ENCODE measurements around the gene OR10H5.
"Not testable (repeated sequence)": the region's sequence is repeated elsewhere in the genome, so short reads cannot be mapped to it uniquely, and the experiment has no call there.

OR10H5 gene

DNA sequence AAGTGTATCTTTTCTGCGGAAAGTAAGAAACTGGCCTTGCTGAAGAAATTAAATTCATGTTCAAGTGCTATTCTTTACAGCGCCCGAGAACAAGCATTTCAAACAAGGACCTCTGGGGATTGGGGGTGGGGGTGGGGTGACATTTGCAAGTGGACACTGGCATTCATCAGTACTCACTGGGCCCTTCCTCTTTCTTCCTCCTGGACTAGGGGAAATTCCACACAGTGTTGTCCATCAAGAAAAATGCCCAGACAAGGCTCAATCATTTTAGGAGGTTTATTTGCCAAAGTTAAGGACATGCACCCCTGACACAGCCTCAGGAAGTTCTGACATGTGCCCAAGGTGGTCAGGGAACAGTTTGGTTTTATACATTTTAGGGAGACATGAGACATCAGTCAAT lies 50.9 kb downstream of the OR10H5 start:
- TF ChIP-seq CTCF (IDR thresholded peaks at IDR 0.05; ENCODE audit: unreplicated experiment in 3 of 3), result no peak
- no peak overlapping the region for H3K27ac Mint-ChIP-seq
- H3K36me3 Mint-ChIP-seq (ENCODE audit: low read depth), result no peaks in the 10 kb centered on the region
- H3K4me1 Mint-ChIP-seq, result no peaks in the 10 kb centered on the region
- H3K9me3 Mint-ChIP-seq, result peaks cover 26% of the 10 kb centered on the region
- H3K27me3 Mint-ChIP-seq (ENCODE audit: low read depth), result no peaks in the 10 kb centered on the region
- no peak overlapping the region for H3K4me3 Mint-ChIP-seq

DNA sequence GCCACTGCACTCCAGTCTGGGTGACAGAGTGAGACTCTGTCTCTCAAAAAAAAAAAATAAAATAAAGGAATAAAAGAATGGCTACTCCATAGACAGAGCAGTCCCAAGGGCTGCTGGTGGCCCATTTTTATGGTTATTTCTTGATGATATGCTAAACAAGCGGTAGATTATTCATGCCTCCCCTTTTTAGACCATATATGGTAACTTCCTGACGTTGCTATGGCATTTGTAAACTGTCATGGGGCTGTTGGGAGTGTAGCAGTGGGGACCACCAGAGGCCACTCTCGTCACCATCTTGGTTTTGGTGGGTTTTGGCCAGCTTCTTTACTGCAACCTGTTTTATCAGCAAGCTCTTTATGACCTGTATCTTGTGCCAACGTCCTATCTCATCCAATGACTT lies 52.4 kb downstream of the OR10H5 start:
- H3K27me3 Mint-ChIP-seq (ENCODE audit: low read depth); H3K4me1 Mint-ChIP-seq; H3K4me3 Mint-ChIP-seq; H3K27ac Mint-ChIP-seq; H3K36me3 Mint-ChIP-seq (ENCODE audit: low read depth): not testable (repeated sequence)
- peaks cover 36% of the 10 kb centered on the region for H3K9me3 Mint-ChIP-seq

- no peak overlapping the region for H3K4me3 Mint-ChIP-seq
- no peaks in the 10 kb centered on the region for H3K4me1 Mint-ChIP-seq
- peaks cover 2% of the 10 kb centered on the region for H3K36me3 Mint-ChIP-seq (ENCODE audit: low read depth)
- no peak for TF ChIP-seq CTCF (IDR thresholded peaks at IDR 0.05; ENCODE audit: unreplicated experiment in 3 of 3)
- H3K27me3 Mint-ChIP-seq (ENCODE audit: low read depth), result no peaks in the 10 kb centered on the region
- peaks cover 34% of the 10 kb centered on the region for H3K9me3 Mint-ChIP-seq
- H3K27ac Mint-ChIP-seq, result no peak overlapping the region
Measured at GRCh38 chr19:15840833-15841232, 53.4 kb downstream of the OR10H5 start.

- Mint-ChIP-seq H3K27me3 (ENCODE audit: low read depth) (no peaks in the 10 kb centered on the region), H3K27ac (no peak overlapping the region), H3K4me3 (no peak overlapping the region), H3K36me3 (ENCODE audit: low read depth) (peaks cover 6% of the 10 kb centered on the region), H3K4me1 (no peaks in the 10 kb centered on the region), H3K9me3 (peaks cover 37% of the 10 kb centered on the region)
- no peak for TF ChIP-seq CTCF (IDR thresholded peaks at IDR 0.05; ENCODE audit: unreplicated experiment in 3 of 3)
Measured at GRCh38 chr19:15841875-15842569, 54.6 kb downstream of the OR10H5 start.

DNA sequence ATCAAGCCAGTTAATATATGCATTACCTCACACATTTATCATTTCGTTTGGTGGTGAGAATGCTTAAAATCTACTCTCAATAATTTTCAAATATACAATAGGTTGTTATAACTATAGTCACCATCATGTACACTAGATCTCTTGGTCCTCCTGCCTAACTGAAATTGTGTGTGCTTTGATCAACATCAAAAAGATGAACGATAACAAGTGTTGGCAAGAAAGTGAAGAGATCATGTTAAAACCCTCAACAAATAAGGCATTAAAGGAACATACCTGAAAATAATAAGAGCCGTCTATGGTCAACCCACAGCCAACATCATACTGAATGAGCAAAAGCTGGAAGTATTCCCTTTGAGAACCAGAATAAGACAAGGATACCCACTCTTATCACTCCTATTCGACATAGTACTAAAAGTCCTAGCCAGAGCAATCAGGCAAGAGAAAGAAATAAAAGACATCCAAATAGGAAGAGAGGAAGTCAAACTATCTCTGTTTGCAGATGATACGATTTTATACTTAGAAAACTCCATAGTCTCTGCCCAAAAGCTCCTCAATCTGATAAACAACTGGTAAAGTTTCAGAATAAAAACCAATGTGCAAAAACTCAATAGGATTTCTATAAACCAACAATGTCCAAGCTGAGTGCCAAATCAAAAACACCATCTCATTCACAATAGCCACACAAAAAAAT lies 55.9 kb downstream of the OR10H5 start:
- Mint-ChIP-seq H3K27me3 (ENCODE audit: low read depth) (no peaks in the 10 kb centered on the region), H3K9me3 (peaks cover 41% of the 10 kb centered on the region), H3K4me3 (no peak overlapping the region), H3K4me1 (no peaks in the 10 kb centered on the region), H3K27ac (no peak overlapping the region), H3K36me3 (ENCODE audit: low read depth) (peaks cover 6% of the 10 kb centered on the region)
- no peak for TF ChIP-seq CTCF (IDR thresholded peaks at IDR 0.05; ENCODE audit: unreplicated experiment in 3 of 3)

GRCh38 chr19:15843894-15844222 lies 56.4 kb downstream of the OR10H5 start:
- peaks cover 41% of the 10 kb centered on the region for H3K9me3 Mint-ChIP-seq
- not testable (repeated sequence) for H3K27ac Mint-ChIP-seq; H3K27me3 Mint-ChIP-seq (ENCODE audit: low read depth); H3K4me1 Mint-ChIP-seq; H3K4me3 Mint-ChIP-seq; H3K36me3 Mint-ChIP-seq (ENCODE audit: low read depth)

DNA sequence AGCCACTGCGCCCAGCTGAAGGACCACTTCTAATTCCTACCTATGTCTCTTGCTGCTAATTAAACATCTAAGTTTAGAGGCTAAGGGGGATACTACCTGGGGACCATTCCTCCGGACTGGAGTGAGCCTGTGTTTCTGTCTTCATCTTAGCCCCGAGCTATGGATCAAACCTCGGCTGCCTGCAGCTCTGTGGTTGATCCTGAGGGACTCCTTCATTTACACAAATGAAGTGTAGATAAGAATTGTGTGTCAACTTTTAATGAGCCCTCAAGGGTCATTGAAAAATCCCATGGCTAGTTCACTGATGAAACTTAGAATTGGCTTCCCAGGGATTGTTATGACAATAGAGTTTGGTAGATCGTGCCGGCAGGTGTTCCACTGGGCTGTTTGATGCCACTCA lies 59.5 kb downstream of the OR10H5 start:
- H3K27me3 Mint-ChIP-seq (ENCODE audit: low read depth), result no peaks in the 10 kb centered on the region
- peaks cover 6% of the 10 kb centered on the region for H3K36me3 Mint-ChIP-seq (ENCODE audit: low read depth)
- peaks cover 41% of the 10 kb centered on the region for H3K9me3 Mint-ChIP-seq
- no peaks in the 10 kb centered on the region for H3K4me1 Mint-ChIP-seq
- no peak for TF ChIP-seq CTCF (IDR thresholded peaks at IDR 0.05; ENCODE audit: unreplicated experiment in 3 of 3)
- no peak overlapping the region for H3K4me3 Mint-ChIP-seq
- H3K27ac Mint-ChIP-seq, result no peak overlapping the region
